OCI-LY1 (cell line): ENCODE data around the gene F7.

Source experiments
- EZH2 ChIP-seq: fragments of 200-600 bp; sonication (generic), shearing (Covaris generic); IDR thresholded peaks from 2 replicates; pipeline ENCODE4 v1.8.0; 2017; ENCODE audit warnings: borderline replicate concordance, mixed run types, mild to moderate bottlenecking, antibody characterized with exemption, low read length, moderate library complexity, mixed read lengths
- TF ChIP-seq, protein P1 (sequence below): fragments of 200-600 bp; sonication (generic), shearing (Covaris generic); IDR thresholded peaks from 2 replicates; pipeline ENCODE4 v1.5.1; 2017; ENCODE audit warnings: mild to moderate bottlenecking, antibody characterized with exemption, low read length, moderate library complexity, mixed read lengths

DNA sequence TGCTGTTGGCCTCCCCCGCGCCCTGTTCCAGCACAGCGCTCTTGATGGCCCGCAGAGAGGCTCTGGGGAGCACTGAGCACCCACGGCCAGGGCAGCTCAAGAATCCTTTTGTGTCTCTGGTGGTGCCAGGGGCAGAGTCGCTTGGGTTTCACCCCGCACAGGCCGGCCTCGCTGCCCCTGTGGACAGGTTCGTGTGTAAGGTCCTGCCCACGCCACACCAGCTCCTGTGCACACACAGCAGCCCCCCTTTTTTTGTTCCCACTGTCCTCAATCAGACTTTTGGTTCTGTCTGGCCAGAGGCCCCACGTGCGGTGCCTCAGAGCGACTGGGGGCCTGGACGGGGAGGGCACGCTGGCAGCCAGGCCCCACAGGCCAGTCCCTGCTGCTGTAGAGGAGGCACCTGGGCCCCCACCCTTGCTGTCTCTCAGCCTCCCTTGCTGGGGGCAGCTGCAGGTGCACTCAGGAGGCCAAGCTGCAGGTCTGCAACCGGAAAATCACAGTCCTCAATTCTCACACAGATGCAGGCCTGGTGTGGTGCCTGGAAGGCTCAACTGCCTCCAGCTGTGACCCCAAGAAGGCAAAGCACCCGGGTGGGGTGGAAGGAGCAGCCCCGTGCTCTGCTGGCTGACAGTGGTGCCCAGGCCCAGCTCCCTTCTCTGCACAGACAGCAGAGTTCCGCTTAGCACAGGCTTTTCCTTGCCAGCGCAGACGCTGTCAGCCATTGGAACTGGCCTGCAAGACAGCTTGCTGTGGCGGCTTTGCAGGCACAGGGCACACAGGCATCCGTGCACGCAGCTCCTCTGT is 12.6 kb upstream of the F7 start:
- TF ChIP-seq, protein P1, sequence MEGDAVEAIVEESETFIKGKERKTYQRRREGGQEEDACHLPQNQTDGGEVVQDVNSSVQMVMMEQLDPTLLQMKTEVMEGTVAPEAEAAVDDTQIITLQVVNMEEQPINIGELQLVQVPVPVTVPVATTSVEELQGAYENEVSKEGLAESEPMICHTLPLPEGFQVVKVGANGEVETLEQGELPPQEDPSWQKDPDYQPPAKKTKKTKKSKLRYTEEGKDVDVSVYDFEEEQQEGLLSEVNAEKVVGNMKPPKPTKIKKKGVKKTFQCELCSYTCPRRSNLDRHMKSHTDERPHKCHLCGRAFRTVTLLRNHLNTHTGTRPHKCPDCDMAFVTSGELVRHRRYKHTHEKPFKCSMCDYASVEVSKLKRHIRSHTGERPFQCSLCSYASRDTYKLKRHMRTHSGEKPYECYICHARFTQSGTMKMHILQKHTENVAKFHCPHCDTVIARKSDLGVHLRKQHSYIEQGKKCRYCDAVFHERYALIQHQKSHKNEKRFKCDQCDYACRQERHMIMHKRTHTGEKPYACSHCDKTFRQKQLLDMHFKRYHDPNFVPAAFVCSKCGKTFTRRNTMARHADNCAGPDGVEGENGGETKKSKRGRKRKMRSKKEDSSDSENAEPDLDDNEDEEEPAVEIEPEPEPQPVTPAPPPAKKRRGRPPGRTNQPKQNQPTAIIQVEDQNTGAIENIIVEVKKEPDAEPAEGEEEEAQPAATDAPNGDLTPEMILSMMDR = no peak
- no peak for TF ChIP-seq EZH2
